ENCODE data around the gene FLOT1. TPM values are rescaled to one million over a fixed set of nuclear protein-coding genes. Genes with fewer than 3 reads are reported as not detected.

FLOT1 gene
- total and polyA plus RNA-seq, 2 of the 13 experiments (the other 11 are each of a cell fraction or from before 2014, with no cell fraction given), result 82.3 to 130 TPM

DNA sequence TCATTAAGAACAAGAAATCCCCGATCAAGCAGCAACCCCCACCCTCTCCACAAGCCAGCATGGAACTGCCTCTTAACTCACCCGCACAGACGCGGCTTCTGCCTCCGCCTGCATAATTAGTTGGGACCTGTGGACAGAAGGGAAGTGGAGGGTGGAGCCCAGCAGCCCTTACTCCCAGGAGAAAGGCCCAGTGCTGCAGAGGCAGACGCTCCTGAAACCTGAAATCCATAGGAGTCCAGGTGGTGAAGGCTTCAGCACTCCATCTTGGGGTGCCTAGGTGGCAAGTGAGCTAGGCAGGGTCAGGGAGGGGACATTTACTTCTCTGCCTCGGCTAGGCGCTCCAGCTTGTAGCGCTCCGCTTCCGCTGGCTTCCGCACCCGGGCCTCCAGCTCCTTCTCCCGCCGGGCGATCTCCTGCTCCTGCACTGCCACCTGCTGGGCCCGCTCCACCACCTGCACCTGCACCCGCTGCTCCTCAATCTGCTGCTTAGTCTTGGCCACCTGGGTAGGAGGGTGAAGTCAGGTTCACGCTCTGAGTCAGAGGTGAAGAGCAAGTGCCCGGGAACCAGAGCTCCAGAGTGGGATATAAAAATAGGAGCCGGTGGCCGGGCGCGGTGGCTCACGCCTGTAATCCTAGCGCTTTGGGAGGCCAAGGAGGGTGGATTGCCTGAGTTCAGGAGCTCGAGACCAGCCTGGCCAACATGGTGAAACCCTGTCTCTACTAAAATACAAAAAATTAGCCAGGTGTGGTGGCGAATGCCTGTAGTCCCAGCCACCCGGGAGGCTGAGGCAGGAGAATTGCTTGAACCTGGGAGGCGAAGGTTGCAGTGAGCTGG is 11.7 kb downstream of the FLOT1 start (continued):
- TF ChIP-seq, protein P1, sequence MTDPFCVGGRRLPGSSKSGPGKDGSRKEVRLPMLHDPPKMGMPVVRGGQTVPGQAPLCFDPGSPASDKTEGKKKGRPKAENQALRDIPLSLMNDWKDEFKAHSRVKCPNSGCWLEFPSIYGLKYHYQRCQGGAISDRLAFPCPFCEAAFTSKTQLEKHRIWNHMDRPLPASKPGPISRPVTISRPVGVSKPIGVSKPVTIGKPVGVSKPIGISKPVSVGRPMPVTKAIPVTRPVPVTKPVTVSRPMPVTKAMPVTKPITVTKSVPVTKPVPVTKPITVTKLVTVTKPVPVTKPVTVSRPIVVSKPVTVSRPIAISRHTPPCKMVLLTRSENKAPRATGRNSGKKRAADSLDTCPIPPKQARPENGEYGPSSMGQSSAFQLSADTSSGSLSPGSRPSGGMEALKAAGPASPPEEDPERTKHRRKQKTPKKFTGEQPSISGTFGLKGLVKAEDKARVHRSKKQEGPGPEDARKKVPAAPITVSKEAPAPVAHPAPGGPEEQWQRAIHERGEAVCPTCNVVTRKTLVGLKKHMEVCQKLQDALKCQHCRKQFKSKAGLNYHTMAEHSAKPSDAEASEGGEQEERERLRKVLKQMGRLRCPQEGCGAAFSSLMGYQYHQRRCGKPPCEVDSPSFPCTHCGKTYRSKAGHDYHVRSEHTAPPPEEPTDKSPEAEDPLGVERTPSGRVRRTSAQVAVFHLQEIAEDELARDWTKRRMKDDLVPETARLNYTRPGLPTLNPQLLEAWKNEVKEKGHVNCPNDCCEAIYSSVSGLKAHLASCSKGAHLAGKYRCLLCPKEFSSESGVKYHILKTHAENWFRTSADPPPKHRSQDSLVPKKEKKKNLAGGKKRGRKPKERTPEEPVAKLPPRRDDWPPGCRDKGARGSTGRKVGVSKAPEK (CRISPR knock-in tag; IDR thresholded peaks at IDR 0.05; ENCODE audit: borderline replicate concordance), result no peak
- no peak for TF ChIP-seq ZNF143 (CRISPR knock-in tag; IDR thresholded peaks at IDR 0.05)
- no peak for TF ChIP-seq ZIK1 (CRISPR knock-in tag; IDR thresholded peaks at IDR 0.05; ENCODE audit: borderline replicate concordance, low read depth)
- no peak for TF ChIP-seq CAMTA2 (CRISPR knock-in tag; IDR thresholded peaks at IDR 0.05; ENCODE audit: borderline replicate concordance)
- no peak for TF ChIP-seq HNF4A (CRISPR knock-in tag; IDR thresholded peaks at IDR 0.05)
- TF ChIP-seq PHF5A (CRISPR knock-in tag; IDR thresholded peaks at IDR 0.05; ENCODE audit: low read depth, unreplicated experiment), result no peak
- TF ChIP-seq FOXA3 (CRISPR knock-in tag; IDR thresholded peaks at IDR 0.05), result no peak
- peak; percentile 44; the same call in 1 of the 2 replicates for TF ChIP-seq RARA (CRISPR knock-in tag; IDR thresholded peaks at IDR 0.05)
- no peak for TF ChIP-seq PHB2 (IDR thresholded peaks at IDR 0.05; ENCODE audit: partially characterized antibody)
- TF ChIP-seq, protein P2, sequence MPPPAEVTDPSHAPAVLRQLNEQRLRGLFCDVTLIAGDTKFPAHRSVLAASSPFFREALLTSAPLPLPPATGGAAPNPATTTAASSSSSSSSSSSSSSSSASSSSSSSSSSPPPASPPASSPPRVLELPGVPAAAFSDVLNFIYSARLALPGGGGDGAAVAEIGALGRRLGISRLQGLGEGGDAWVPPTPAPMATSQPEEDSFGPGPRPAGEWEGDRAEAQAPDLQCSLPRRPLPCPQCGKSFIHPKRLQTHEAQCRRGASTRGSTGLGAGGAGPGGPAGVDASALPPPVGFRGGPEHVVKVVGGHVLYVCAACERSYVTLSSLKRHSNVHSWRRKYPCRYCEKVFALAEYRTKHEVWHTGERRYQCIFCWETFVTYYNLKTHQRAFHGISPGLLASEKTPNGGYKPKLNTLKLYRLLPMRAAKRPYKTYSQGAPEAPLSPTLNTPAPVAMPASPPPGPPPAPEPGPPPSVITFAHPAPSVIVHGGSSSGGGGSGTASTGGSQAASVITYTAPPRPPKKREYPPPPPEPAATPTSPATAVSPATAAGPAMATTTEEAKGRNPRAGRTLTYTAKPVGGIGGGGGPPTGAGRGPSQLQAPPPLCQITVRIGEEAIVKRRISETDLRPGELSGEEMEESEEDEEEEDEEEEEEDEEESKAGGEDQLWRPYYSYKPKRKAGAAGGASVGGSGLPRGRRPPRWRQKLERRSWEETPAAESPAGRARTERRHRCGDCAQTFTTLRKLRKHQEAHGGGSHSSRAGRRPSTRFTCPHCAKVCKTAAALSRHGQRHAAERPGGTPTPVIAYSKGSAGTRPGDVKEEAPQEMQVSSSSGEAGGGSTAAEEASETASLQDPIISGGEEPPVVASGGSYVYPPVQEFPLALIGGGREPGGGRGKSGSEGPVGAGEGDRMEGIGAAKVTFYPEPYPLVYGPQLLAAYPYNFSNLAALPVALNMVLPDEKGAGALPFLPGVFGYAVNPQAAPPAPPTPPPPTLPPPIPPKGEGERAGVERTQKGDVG (CRISPR knock-in tag; IDR thresholded peaks at IDR 0.05; ENCODE audit: borderline replicate concordance), result peak; percentile 99
- TF ChIP-seq RBM22 (optimal IDR thresholded peaks at IDR 0.05; ENCODE audit: low read length), result no peak
- TF ChIP-seq TAF1 (CRISPR knock-in tag; IDR thresholded peaks at IDR 0.05), result no peak
- TF ChIP-seq SIX1 (CRISPR knock-in tag; IDR thresholded peaks at IDR 0.05; ENCODE audit: borderline replicate concordance), result no peak
- no peak for TF ChIP-seq FOXM1 (CRISPR knock-in tag; IDR thresholded peaks at IDR 0.05)
- no peak for TF ChIP-seq ZNF382 (CRISPR knock-in tag; IDR thresholded peaks at IDR 0.05; ENCODE audit: borderline replicate concordance)
- TF ChIP-seq RFX3 (CRISPR knock-in tag; IDR thresholded peaks at IDR 0.05), result no peak
- TF ChIP-seq ARID2 (CRISPR knock-in tag; IDR thresholded peaks at IDR 0.05; ENCODE audit: borderline replicate concordance), result no peak
- TF ChIP-seq, protein P3, sequence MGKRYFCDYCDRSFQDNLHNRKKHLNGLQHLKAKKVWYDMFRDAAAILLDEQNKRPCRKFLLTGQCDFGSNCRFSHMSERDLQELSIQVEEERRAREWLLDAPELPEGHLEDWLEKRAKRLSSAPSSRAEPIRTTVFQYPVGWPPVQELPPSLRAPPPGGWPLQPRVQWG (CRISPR knock-in tag; IDR thresholded peaks at IDR 0.05; ENCODE audit: borderline replicate concordance, low read depth), result no peak
- TF ChIP-seq GTF2F1 (IDR thresholded peaks at IDR 0.05; ENCODE audit: low read length), result no peak
- no peak for TF ChIP-seq TCF12 (IDR thresholded peaks at IDR 0.05)
- TF ChIP-seq TCF12 (CRISPR knock-in tag; IDR thresholded peaks at IDR 0.05), result no peak
